ENCODE results near the gene NUCKS1. TPM values are rescaled to one million over a fixed set of nuclear protein-coding genes. Genes with fewer than 3 reads are reported as not detected.

Gene NUCKS1
- total and polyA plus RNA-seq, 2 of the 8 experiments (the other 6 are each of a cell fraction or from before 2014, with no cell fraction given): 126 to 461 TPM

- Histone ChIP-seq H2BK120ac (replicated peaks; ENCODE audit: low read depth, low read length) (no peak overlapping the region), H3K36me3 (ENCODE audit: control insufficient read depth in 2 of 4, insufficient read depth in 4 of 4, low read length in 3 of 4) (peaks cover 8 to 28% (median 24%) of the 10 kb centered on the region in 4 experiments), H3K27ac (ENCODE audit: low read depth, low read length) (no peak overlapping the region), H3K14ac (ENCODE audit: insufficient read length) (no peak overlapping the region), H3K27me3 (replicated peaks in 1 of 4; ENCODE audit: control insufficient read depth in 3 of 4, extremely low read depth in 1 of 4, insufficient read depth in 3 of 4, low read length in 3 of 4) (no peaks in the 10 kb centered on the region), H2BK20ac (ENCODE audit: low read length) (no peak overlapping the region), H2AFZ (ENCODE audit: low read length) (no peak overlapping the region), H3K23ac (ENCODE audit: insufficient read length) (no peak overlapping the region), H3K23me2 (ENCODE audit: low read depth, low read length) (no peaks in the 10 kb centered on the region; the same call in 1 of the 2 replicates), H3K4ac (replicated peaks; ENCODE audit: insufficient read length, low read depth, low read length) (no peak overlapping the region), H2BK5ac (ENCODE audit: low read depth, low read length) (no peak overlapping the region), H3K79me2 (ENCODE audit: control insufficient read depth in 1 of 2, insufficient read depth in 2 of 2, low read length in 2 of 2) (no peaks in the 10 kb centered on the region), H2BK12ac (ENCODE audit: low read depth, low read length) (no peak overlapping the region), H4K91ac (replicated peaks; ENCODE audit: insufficient read length, low read length) (no peak overlapping the region), H2BK15ac (ENCODE audit: low read length) (no peak overlapping the region), H3K9ac (replicated peaks in 1 of 4; ENCODE audit: extremely low read depth in 1 of 4, low read depth in 3 of 4, low read length in 3 of 4) (no peak overlapping the region), H3K4me2 (ENCODE audit: insufficient read depth in 1 of 2, low read depth in 2 of 2, low read length in 2 of 2) (no peak overlapping the region), H3K56ac (replicated peaks; ENCODE audit: insufficient read length, low read depth, low read length) (no peak overlapping the region), H4K20me1 (replicated peaks in 1 of 2; ENCODE audit: control insufficient read depth in 1 of 2, insufficient read depth in 2 of 2, low read length in 2 of 2) (no peaks in the 10 kb centered on the region), H4K5ac (ENCODE audit: insufficient read length, low read depth, low read length) (no peak overlapping the region), H3K18ac (ENCODE audit: extremely low read depth, low read length) (no peak overlapping the region), H4K8ac (ENCODE audit: extremely low read depth, insufficient read depth, low read length) (no peak overlapping the region), H3K4me3 (ENCODE audit: extremely low read depth in 1 of 4, insufficient read depth in 2 of 4, low read depth in 3 of 4, low read length in 4 of 4) (no peak overlapping the region), H3K9me3 (ENCODE audit: insufficient read depth in 2 of 2, low read depth in 1 of 2, low read length in 1 of 2) (no peaks in the 10 kb centered on the region), H2AK5ac (ENCODE audit: low read depth, low read length) (no peak overlapping the region), H3K4me1 (replicated peaks in 1 of 4; ENCODE audit: control insufficient read depth in 3 of 4, insufficient read depth in 4 of 4, low read length in 3 of 4) (no peaks in the 10 kb centered on the region), H3K79me1 (ENCODE audit: low read depth, low read length) (no peaks in the 10 kb centered on the region)
- WGBS, 2 experiments (ENCODE audit: extremely low coverage in 1 of 2, insufficient coverage in 1 of 2, insufficient read length in 1 of 2, insufficient replicate concordance in 2 of 2, low coverage in 1 of 2, low lambda C conversion rate in 2 of 2, missing lambda C conversion rate in 1 of 2): 86% methylated on average over 5 of the region's 5 CpGs; no CpG with 5 or more reads in 1 of the 2 experiments
- CTCF ChIA-PET (ENCODE audit: partially characterized antibody): interaction anchor here (0.5 to 11.7 kb wide), 67 partner anchors 8 to 636 kb away, joined by 3 to 206 read pairs (median 5); no protein-coding TSS in a partner anchor
- DNase-seq (ENCODE audit: low read depth in 1 of 2, low spot score in 2 of 2) (peak in 1 of 2 experiments; percentile 70), FAIRE-seq (no peak)
- TF ChIP-seq SP4 (IDR thresholded peaks at IDR 0.05; ENCODE audit: low read length): no peak
- peak; percentile 82 to 84 (median 84) for TF ChIP-seq CTCF (IDR thresholded peaks at IDR 0.05; ENCODE audit: control extremely low read depth in 1 of 3, insufficient read depth in 1 of 3, low read depth in 1 of 3, low read length in 3 of 3)
- TF ChIP-seq USF2 (IDR thresholded peaks at IDR 0.05; ENCODE audit: low read length): no peak
- TF ChIP-seq GTF2F1 (IDR thresholded peaks at IDR 0.05; ENCODE audit: borderline replicate concordance, low read depth, low read length): no peak
- TF ChIP-seq RAD21 (IDR thresholded peaks at IDR 0.05 in 1 of 2, conservative IDR thresholded peaks at IDR 0.05 in 1 of 2; ENCODE audit: low read depth in 2 of 2, low read length in 2 of 2): peak; percentile 93 to 95
- no peak for TF ChIP-seq JUND (IDR thresholded peaks at IDR 0.05; ENCODE audit: low read length)
- no peak for TF ChIP-seq TEAD4 (IDR thresholded peaks at IDR 0.05; ENCODE audit: low read depth, low read length)
- POLR2A ChIA-PET (ENCODE audit: partially characterized antibody): interaction anchor here (0.8 to 1.5 kb wide), 6 partner anchors 14 to 186 kb away, joined by 3 to 4 read pairs (median 3); partner anchors contain the start of gene NUCKS1
These were observed 41.7 kb upstream of the NUCKS1 start for GRCh38 chr1:205791568-205792180.

All from H1 (cell line).